OCI-LY3 (cell line): Measurements from ENCODE around the gene ADGRG6.

ENCODE experiments used
- H2AFZ ChIP-seq: fragments of 200-600, 300-600 bp; shearing (Covaris generic); 2 replicates; pipeline ENCODE4 v1.6.0; 2014; ENCODE audit warnings: antibody characterized with exemption, low read depth, low read length
- H3K27ac ChIP-seq: fragments of 200-600, 300-600 bp; sonication (generic); 2 replicates; pipeline ENCODE4 v1.5.1; 2014; ENCODE audit warnings: mild to moderate bottlenecking, low read length, moderate library complexity, mixed read lengths
- H3K27me3 ChIP-seq: fragments of 200-600, 300-600 bp; sonication (generic); 2 replicates; pipeline ENCODE4 v1.6.1; 2014; ENCODE audit warnings: low read depth, low read length, mixed read lengths
- H3K36me3 ChIP-seq: fragments of 200-600, 300-600 bp; sonication (generic); replicated peaks from 2 replicates; pipeline ENCODE3; 2014; ENCODE audit warnings: low read depth, low read length, mixed read lengths
- H3K4me1 ChIP-seq: fragments of 300-600, 200-600 bp; sonication (generic); 2 replicates; pipeline ENCODE4 v1.6.1; 2014; ENCODE audit warnings: low read length, mixed read lengths
- H3K4me2 ChIP-seq: fragments of 200-600, 300-600 bp; sonication (generic); 2 replicates; pipeline ENCODE4 v1.6.1; 2014; ENCODE audit warnings: low read length, mixed read lengths
- H3K4me3 ChIP-seq: fragments of 300-600, 200-600 bp; sonication (generic); 2 replicates; pipeline ENCODE4 v1.5.1; 2014; ENCODE audit warnings: antibody characterized with exemption, mild to moderate bottlenecking, low read length, moderate library complexity
- H3K79me2 ChIP-seq: fragments of 300-600, 200-600 bp; shearing (Covaris generic); 2 replicates; pipeline ENCODE4 v1.6.1; 2014; ENCODE audit warnings: mild to moderate bottlenecking, low read length, mixed read lengths
- H3K9ac ChIP-seq: fragments of 300-600, 200-600 bp; shearing (Covaris generic); 2 replicates; pipeline ENCODE4 v1.6.0; 2014; ENCODE audit warnings: mild to moderate bottlenecking, low read length, moderate library complexity
- H3K9me3 ChIP-seq: fragments of 200-600, 300-600 bp; shearing (Covaris generic); 2 replicates; pipeline ENCODE4 v1.6.1; 2014; ENCODE audit warnings: low read length, mixed read lengths; ENCODE audit not compliant: insufficient read depth
- H4K20me1 ChIP-seq: fragments of 200-600, 300-600 bp; sonication (generic); 2 replicates; pipeline ENCODE4 v1.6.1; 2016; ENCODE audit warnings: low read length, mixed read lengths; ENCODE audit not compliant: insufficient read depth
- CTCF ChIP-seq: fragments of 200-600, 300-600 bp; sonication (generic); IDR thresholded peaks from 2 replicates; pipeline ENCODE4 v1.5.1; 2014; ENCODE audit warnings: antibody characterized with exemption, low read length, low read depth
- EZH2phosphoT487 ChIP-seq: fragments of 200-600 bp; shearing (Covaris generic); IDR thresholded peaks from 2 replicates; pipeline ENCODE4 v1.6.1; 2018; ENCODE audit warnings: antibody characterized with exemption, mixed run types, low read depth

ADGRG6 gene

GRCh38 chr6:142333431-142333830 lies 31.6 kb downstream of the ADGRG6 start:
- H3K4me2 ChIP-seq, result no peak overlapping the region

GRCh38 chr6:142334294-142334693 lies 32.5 kb downstream of the ADGRG6 start:
- Histone ChIP-seq H3K9me3 (no peaks in the 10 kb centered on the region), H4K20me1 (no peaks in the 10 kb centered on the region), H2AFZ (no peak overlapping the region), H3K36me3 (no peaks in the 10 kb centered on the region), H3K27ac (no peak overlapping the region), H3K4me3 (no peak overlapping the region), H3K4me2 (no peak overlapping the region), H3K79me2 (no peaks in the 10 kb centered on the region), H3K27me3 (no peaks in the 10 kb centered on the region), H3K9ac (no peak overlapping the region), H3K4me1 (no peaks in the 10 kb centered on the region)
- TF ChIP-seq CTCF (no peak), EZH2phosphoT487 (no peak)

More at GRCh38 chr6:142333431-142333830, 31.6 kb downstream of the ADGRG6 start:
- H3K9me3 ChIP-seq, result no peaks in the 10 kb centered on the region
- no peaks in the 10 kb centered on the region for H3K79me2 ChIP-seq
- H3K4me3 ChIP-seq, result no peak overlapping the region
- H3K27ac ChIP-seq, result no peak overlapping the region
- H2AFZ ChIP-seq, result no peak overlapping the region
- TF ChIP-seq CTCF (no peak), EZH2phosphoT487 (no peak)
- no peak overlapping the region for H3K9ac ChIP-seq
- no peaks in the 10 kb centered on the region for H3K27me3 ChIP-seq
- no peaks in the 10 kb centered on the region for H4K20me1 ChIP-seq
- H3K36me3 ChIP-seq, result no peaks in the 10 kb centered on the region
- no peaks in the 10 kb centered on the region for H3K4me1 ChIP-seq

GRCh38 chr6:142335415-142335814 lies 33.6 kb downstream of the ADGRG6 start:
- no peak overlapping the region for H3K27ac ChIP-seq
- TF ChIP-seq EZH2phosphoT487, result no peak
- TF ChIP-seq CTCF, result no peak
- no peak overlapping the region for H3K9ac ChIP-seq
- H3K9me3 ChIP-seq, result no peaks in the 10 kb centered on the region
- no peaks in the 10 kb centered on the region for H3K4me1 ChIP-seq
- H3K36me3 ChIP-seq, result no peaks in the 10 kb centered on the region
- H3K4me2 ChIP-seq, result no peak overlapping the region
- H4K20me1 ChIP-seq, result no peaks in the 10 kb centered on the region
- no peak overlapping the region for H3K4me3 ChIP-seq
- no peaks in the 10 kb centered on the region for H3K27me3 ChIP-seq
- H3K79me2 ChIP-seq, result no peaks in the 10 kb centered on the region
- H2AFZ ChIP-seq, result no peak overlapping the region

- Histone ChIP-seq H3K4me2 (no peak overlapping the region), H3K27ac (no peak overlapping the region), H3K9me3 (no peaks in the 10 kb centered on the region), H4K20me1 (no peaks in the 10 kb centered on the region), H3K79me2 (no peaks in the 10 kb centered on the region), H2AFZ (no peak overlapping the region), H3K4me1 (no peaks in the 10 kb centered on the region), H3K36me3 (no peaks in the 10 kb centered on the region), H3K9ac (no peak overlapping the region), H3K4me3 (no peak overlapping the region), H3K27me3 (no peaks in the 10 kb centered on the region)
- TF ChIP-seq CTCF, result no peak
- no peak for TF ChIP-seq EZH2phosphoT487
These were observed 34.4 kb downstream of the ADGRG6 start for GRCh38 chr6:142336183-142336582.
